ENCODE data around the gene LTB4R2.

The LTB4R2 gene

GRCh38 chr14:24321212-24321975 lies 11.5 kb downstream of the LTB4R2 start:
- DNase-seq (ENCODE audit: low spot score) = no peak

- no peak for DNase-seq (ENCODE audit: low spot score)
Measured at GRCh38 chr14:24322672-24323071, 12.7 kb downstream of the LTB4R2 start.

- DNase-seq (ENCODE audit: low spot score) = no peak
Measured at GRCh38 chr14:24323341-24323740, 13.4 kb downstream of the LTB4R2 start.

GRCh38 chr14:24324024-24324423 lies 14.1 kb downstream of the LTB4R2 start:
- DNase-seq (ENCODE audit: low spot score) = no peak

GRCh38 chr14:24325041-24325530 lies 15.1 kb downstream of the LTB4R2 start:
- no peak for DNase-seq (ENCODE audit: low spot score)

- no peak for DNase-seq (ENCODE audit: low spot score)
Measured at GRCh38 chr14:24325963-24326362, 16.0 kb downstream of the LTB4R2 start.

GRCh38 chr14:24327303-24327702 lies 17.4 kb downstream of the LTB4R2 start:
- no peak for DNase-seq (ENCODE audit: low spot score)

- DNase-seq (ENCODE audit: low spot score) = peak; percentile 45
Measured at GRCh38 chr14:24327914-24328313, 18.0 kb downstream of the LTB4R2 start.

GRCh38 chr14:24329073-24329663 lies 19.2 kb downstream of the LTB4R2 start:
- DNase-seq (ENCODE audit: low spot score) = no peak

GRCh38 chr14:24329736-24330135 lies 19.8 kb downstream of the LTB4R2 start:
- no peak for DNase-seq (ENCODE audit: low spot score)

GRCh38 chr14:24330973-24331674 lies 21.2 kb downstream of the LTB4R2 start:
- no peak for DNase-seq (ENCODE audit: low spot score)

- no peak for DNase-seq (ENCODE audit: low spot score)
Measured at GRCh38 chr14:24331731-24332267, 21.9 kb downstream of the LTB4R2 start.

GRCh38 chr14:24332268-24332993 lies 22.5 kb downstream of the LTB4R2 start:
- peak; percentile 56 for DNase-seq (ENCODE audit: low spot score)

- DNase-seq (ENCODE audit: low spot score) = no peak
Measured at GRCh38 chr14:24334431-24335291, 24.7 kb downstream of the LTB4R2 start, which contains the start of gene ADCY4. ADCY4 (minus strand) TSS chr14:24335071; CDS start chr14:24334652, 419 bp downstream.

- DNase-seq (ENCODE audit: low spot score) = no peak
Measured at GRCh38 chr14:24335461-24336171, 25.7 kb downstream of the LTB4R2 start.

- no peak for DNase-seq (ENCODE audit: low spot score)
Measured at GRCh38 chr14:24337144-24337823, 27.3 kb downstream of the LTB4R2 start.

- DNase-seq (ENCODE audit: low spot score) = no peak
Measured at GRCh38 chr14:24337824-24338175, 27.9 kb downstream of the LTB4R2 start.

GRCh38 chr14:24338843-24339242 lies 28.9 kb downstream of the LTB4R2 start:
- no peak for DNase-seq (ENCODE audit: low spot score)

- no peak for DNase-seq (ENCODE audit: low spot score)
Measured at GRCh38 chr14:24339284-24340151, 29.6 kb downstream of the LTB4R2 start, which contains the start of gene RIPK3. RIPK3 (minus strand) TSS chr14:24339991; CDS start chr14:24339826, 165 bp downstream.

Data from cerebellar cortex (tissue), 1 donor.